Measurements from ENCODE around the gene ATAD3B. TPM values are rescaled to one million over a fixed set of nuclear protein-coding genes. Genes with fewer than 3 reads are reported as not detected.
"Not testable (repeated sequence)": the region's sequence is repeated elsewhere in the genome, so short reads cannot be mapped to it uniquely, and the experiment has no call there.

ATAD3B gene
- polyA plus RNA-seq, 3 donors, result 2.3 to 23.3 (median 2.3) TPM

- H3K27me3 Mint-ChIP-seq (ENCODE audit: low read depth in 3 of 3), result peaks cover 0 to 4% (median 0%) of the 10 kb centered on the region in 3 donors
- H3K27me3 ChIP-seq (ENCODE audit: control insufficient read depth in 2 of 2, insufficient read depth in 2 of 2, low read length in 2 of 2), result no peaks in the 10 kb centered on the region
- H3K9me3 Mint-ChIP-seq, result peaks cover 25 to 36% (median 28%) of the 10 kb centered on the region in 7 donors
- peaks cover 14 to 36% of the 10 kb centered on the region in 2 donors for H3K9me3 ChIP-seq (replicated peaks in 1 of 2; ENCODE audit: control insufficient read depth in 1 of 2, insufficient read depth in 1 of 2, low read length in 2 of 2)
- no peaks in the 10 kb centered on the region for H3K4me1 ChIP-seq (ENCODE audit: control insufficient read depth in 1 of 2, insufficient read depth in 2 of 2, low read length in 2 of 2)
- no peak overlapping the region for H3K27ac Mint-ChIP-seq
- no peak for TF ChIP-seq CTCF (IDR thresholded peaks at IDR 0.05)
- WGBS (ENCODE audit: insufficient coverage), result 94% methylated on average over 10 of the region's 10 CpGs
- H4K20me1 ChIP-seq (ENCODE audit: insufficient read depth, low read length), result no peaks in the 10 kb centered on the region
- no peak overlapping the region for H3K9ac ChIP-seq (ENCODE audit: insufficient read depth, low read length, poor library complexity, severe bottlenecking)
- peaks cover 51 to 85% of the 10 kb centered on the region in 2 donors for H3K36me3 Mint-ChIP-seq
- no peak overlapping the region for H3K4me3 Mint-ChIP-seq
- intact Hi-C loops (cut with micrococcal nuclease), result no loop called here
- H2AFZ ChIP-seq (ENCODE audit: insufficient read depth, low read depth, low read length, poor library complexity, severe bottlenecking), result no peak overlapping the region
- H3K79me2 ChIP-seq (ENCODE audit: insufficient read depth, low read length), result no peaks in the 10 kb centered on the region
- H3K4me2 ChIP-seq (replicated peaks; ENCODE audit: extremely low read depth, low read length, poor library complexity, severe bottlenecking), result no peak overlapping the region
- H3K4me3 ChIP-seq (replicated peaks in 1 of 3; ENCODE audit: low read depth in 2 of 3, low read length in 3 of 3), result no peak overlapping the region
- H3K4me1 Mint-ChIP-seq, result no peaks in the 10 kb centered on the region
- peaks cover 40 to 72% of the 10 kb centered on the region in 2 donors for H3K36me3 ChIP-seq (replicated peaks in 1 of 2; ENCODE audit: control insufficient read depth in 1 of 2, insufficient read depth in 2 of 2, low read length in 2 of 2)
- no peak for DNase-seq
- H3K27ac ChIP-seq (ENCODE audit: low read depth in 1 of 2, low read length in 2 of 2), result no peak overlapping the region
Observed at GRCh38 chr1:1491601-1492000, 20.0 kb downstream of the ATAD3B start.

- H3K4me1 Mint-ChIP-seq, result not testable (repeated sequence)
Observed at GRCh38 chr1:1494311-1494710, 22.7 kb downstream of the ATAD3B start.

GRCh38 chr1:1495461-1495975 lies 24.0 kb downstream of the ATAD3B start:
- Histone ChIP-seq H3K9me3 (replicated peaks in 1 of 2; ENCODE audit: control insufficient read depth in 1 of 2, insufficient read depth in 1 of 2, low read length in 2 of 2) (peaks cover 14 to 30% of the 10 kb centered on the region in 2 donors), H3K36me3 (replicated peaks in 1 of 2; ENCODE audit: control insufficient read depth in 1 of 2, insufficient read depth in 2 of 2, low read length in 2 of 2) (peaks cover 20 to 40% of the 10 kb centered on the region in 2 donors)
- H3K4me2 ChIP-seq (replicated peaks; ENCODE audit: extremely low read depth, low read length, poor library complexity, severe bottlenecking); H3K4me1 Mint-ChIP-seq; H3K9ac ChIP-seq (ENCODE audit: insufficient read depth, low read length, poor library complexity, severe bottlenecking); intact Hi-C loops (cut with micrococcal nuclease); H3K79me2 ChIP-seq (ENCODE audit: insufficient read depth, low read length); H4K20me1 ChIP-seq (ENCODE audit: insufficient read depth, low read length); H3K27me3 ChIP-seq (ENCODE audit: control insufficient read depth in 2 of 2, insufficient read depth in 2 of 2, low read length in 2 of 2); H3K27ac ChIP-seq (ENCODE audit: low read depth in 1 of 2, low read length in 2 of 2); H2AFZ ChIP-seq (ENCODE audit: insufficient read depth, low read depth, low read length, poor library complexity, severe bottlenecking); H3K27me3 Mint-ChIP-seq (ENCODE audit: low read depth in 3 of 3); H3K27ac Mint-ChIP-seq; H3K4me3 ChIP-seq (replicated peaks in 1 of 3; ENCODE audit: low read depth in 2 of 3, low read length in 3 of 3); H3K4me1 ChIP-seq (ENCODE audit: control insufficient read depth in 1 of 2, insufficient read depth in 2 of 2, low read length in 2 of 2); H3K4me3 Mint-ChIP-seq; DNase-seq: not testable (repeated sequence)
- 99% methylated on average over 11 of the region's 18 CpGs for WGBS (ENCODE audit: insufficient coverage)
- Mint-ChIP-seq H3K9me3 (peaks cover 17 to 32% (median 27%) of the 10 kb centered on the region in 7 donors), H3K36me3 (peaks cover 23 to 50% of the 10 kb centered on the region in 2 donors)

More at GRCh38 chr1:1494311-1494710, 22.7 kb downstream of the ATAD3B start:
- H2AFZ ChIP-seq (ENCODE audit: insufficient read depth, low read depth, low read length, poor library complexity, severe bottlenecking); H3K4me3 Mint-ChIP-seq; H3K27ac Mint-ChIP-seq; H3K27ac ChIP-seq (ENCODE audit: low read depth in 1 of 2, low read length in 2 of 2); H3K27me3 Mint-ChIP-seq (ENCODE audit: low read depth in 3 of 3); H3K4me2 ChIP-seq (replicated peaks; ENCODE audit: extremely low read depth, low read length, poor library complexity, severe bottlenecking); intact Hi-C loops (cut with micrococcal nuclease); H3K9ac ChIP-seq (ENCODE audit: insufficient read depth, low read length, poor library complexity, severe bottlenecking); H3K4me1 ChIP-seq (ENCODE audit: control insufficient read depth in 1 of 2, insufficient read depth in 2 of 2, low read length in 2 of 2); DNase-seq; H4K20me1 ChIP-seq (ENCODE audit: insufficient read depth, low read length); H3K79me2 ChIP-seq (ENCODE audit: insufficient read depth, low read length); H3K27me3 ChIP-seq (ENCODE audit: control insufficient read depth in 2 of 2, insufficient read depth in 2 of 2, low read length in 2 of 2); H3K4me3 ChIP-seq (replicated peaks in 1 of 3; ENCODE audit: low read depth in 2 of 3, low read length in 3 of 3): not testable (repeated sequence)
- WGBS (ENCODE audit: insufficient coverage), result 99% methylated on average over 14 of the region's 22 CpGs
- Histone ChIP-seq H3K36me3 (replicated peaks in 1 of 2; ENCODE audit: control insufficient read depth in 1 of 2, insufficient read depth in 2 of 2, low read length in 2 of 2) (peaks cover 31 to 52% of the 10 kb centered on the region in 2 donors), H3K9me3 (replicated peaks in 1 of 2; ENCODE audit: control insufficient read depth in 1 of 2, insufficient read depth in 1 of 2, low read length in 2 of 2) (peaks cover 14 to 36% of the 10 kb centered on the region in 2 donors)
- peaks cover 34 to 62% of the 10 kb centered on the region in 2 donors for H3K36me3 Mint-ChIP-seq
- peaks cover 25 to 33% (median 28%) of the 10 kb centered on the region in 7 donors for H3K9me3 Mint-ChIP-seq

Measured in CD14-positive monocyte (primary cell).